WTC11 (cell line): ENCODE data around the gene EOLA1. TPM values are rescaled to one million over a fixed set of nuclear protein-coding genes. Genes with fewer than 3 reads are reported as not detected.

Experiments
- ATAC-seq: fragments of 200-7000 bp; cut with Tn5 transposase; 2 replicates; pipeline ENCODE4 v1.10.0; 2021; ENCODE audit warnings: mild to moderate bottlenecking, moderate library complexity
- CTCF ChIA-PET: fragments of 300-600 bp; sonication (Branson Sonifier 250); formaldehyde crosslinking; loops from one replicate; lab custom pipeline; 2021; ENCODE audit warnings: antibody characterized with exemption; lab: Charles Lee
- POLR2A ChIA-PET: fragments of 350-600 bp; sonication (Branson Sonifier 250); formaldehyde crosslinking; loops from one replicate; lab custom pipeline; 2021; ENCODE audit warnings: antibody characterized with exemption; lab: Charles Lee
- DNase-seq: peaks from one replicate; pipeline ENCODE4 v3.0.0; 2021; ENCODE audit warnings: low spot score
- H3K27ac Mint-ChIP-seq: 2 replicates; pipeline ENCODE4 v1.8.0; 2021; ENCODE audit warnings: mixed read lengths
- H3K27me3 Mint-ChIP-seq: 2 replicates; pipeline ENCODE4 v1.8.0; 2021; ENCODE audit warnings: low read depth, mild to moderate bottlenecking, moderate library complexity, mixed read lengths
- H3K36me3 Mint-ChIP-seq: 2 replicates; pipeline ENCODE4 v1.8.0; 2021; ENCODE audit warnings: mixed read lengths
- H3K4me1 Mint-ChIP-seq: 2 replicates; pipeline ENCODE4 v1.8.0; 2022; ENCODE audit warnings: mixed read lengths
- H3K4me3 Mint-ChIP-seq: 2 replicates; pipeline ENCODE4 v1.8.0; 2021; ENCODE audit warnings: mild to moderate bottlenecking, moderate library complexity, mixed read lengths
- H3K9me3 Mint-ChIP-seq: 2 replicates; pipeline ENCODE4 v1.8.0; 2021; ENCODE audit warnings: mixed read lengths
- ARID4B ChIP-seq: sonication (generic); formaldehyde crosslinking; IDR thresholded peaks from 2 replicates; pipeline ENCODE4 v1.8.0; 2023; ENCODE audit warnings: missing genetic modification reagents, mild to moderate bottlenecking, borderline replicate concordance
- CREM ChIP-seq: sonication (generic); formaldehyde crosslinking; IDR thresholded peaks from 2 replicates; pipeline ENCODE4 v1.8.1; 2022; ENCODE audit warnings: mild to moderate bottlenecking, missing genetic modification reagents, moderate library complexity
- ELF4 ChIP-seq: sonication (generic); formaldehyde crosslinking; IDR thresholded peaks from 2 replicates; pipeline ENCODE4 v1.8.1; 2022; ENCODE audit warnings: low read depth, mild to moderate bottlenecking, moderate library complexity, missing genetic modification reagents
- EMX1 ChIP-seq: fragments of 250-450 bp; sonication (Bioruptor Pico); IDR thresholded peaks from 2 replicates; pipeline ENCODE4 v1.8.0; 2021; ENCODE audit warnings: mild to moderate bottlenecking
- FOXJ3 ChIP-seq: sonication (generic); formaldehyde crosslinking; IDR thresholded peaks from 2 replicates; pipeline ENCODE4 v1.9.0; 2021; ENCODE audit warnings: missing genetic modification reagents, mild to moderate bottlenecking, borderline replicate concordance
- GTF2I ChIP-seq: fragments of 250-450 bp; sonication (Bioruptor Pico); conservative IDR thresholded peaks from 2 replicates; pipeline ENCODE4 v1.4.0; 2021; ENCODE audit warnings: mild to moderate bottlenecking
- NR1H2 ChIP-seq: sonication (generic); formaldehyde crosslinking; IDR thresholded peaks from 2 replicates; pipeline ENCODE4 v1.9.0; 2021; ENCODE audit warnings: mild to moderate bottlenecking, moderate library complexity, missing genetic modification reagents
- NR2C2 ChIP-seq: sonication (generic); formaldehyde crosslinking; IDR thresholded peaks from 2 replicates; pipeline ENCODE4 v1.8.0; 2022; ENCODE audit warnings: mild to moderate bottlenecking, missing genetic modification reagents
- OVOL2 ChIP-seq: fragments of 250-450 bp; sonication (Bioruptor Pico); IDR thresholded peaks from 2 replicates; pipeline ENCODE4 v1.9.0; 2021; ENCODE audit warnings: mild to moderate bottlenecking, borderline replicate concordance
- SMAD3 ChIP-seq: sonication (generic); formaldehyde crosslinking; IDR thresholded peaks from 2 replicates; pipeline ENCODE4 v1.8.0; 2022; ENCODE audit warnings: missing genetic modification reagents, mild to moderate bottlenecking, borderline replicate concordance
- SMAD4 ChIP-seq: sonication (generic); formaldehyde crosslinking; IDR thresholded peaks from 2 replicates; pipeline ENCODE4 v1.8.0; 2022; ENCODE audit warnings: mild to moderate bottlenecking, missing genetic modification reagents
- STAT6 ChIP-seq: sonication (generic); formaldehyde crosslinking; conservative IDR thresholded peaks from 2 replicates; pipeline ENCODE4 v1.8.1; 2023; ENCODE audit warnings: mild to moderate bottlenecking, low read depth, missing genetic modification reagents, moderate library complexity
- TEAD4 ChIP-seq: sonication (generic); formaldehyde crosslinking; IDR thresholded peaks from 2 replicates; pipeline ENCODE4 v1.8.0; 2022; ENCODE audit warnings: mild to moderate bottlenecking, missing genetic modification reagents
- TP53 ChIP-seq: sonication (generic); formaldehyde crosslinking; IDR thresholded peaks from 2 replicates; pipeline ENCODE4 v1.8.1; 2023; ENCODE audit warnings: mild to moderate bottlenecking, missing genetic modification reagents
- ZNF263 ChIP-seq: sonication (generic); formaldehyde crosslinking; IDR thresholded peaks from 2 replicates; pipeline ENCODE4 v1.8.1; 2022; ENCODE audit warnings: low read depth, mild to moderate bottlenecking, moderate library complexity, missing genetic modification reagents
- ZNF416 ChIP-seq: fragments of 250-450 bp; sonication (Bioruptor Pico); IDR thresholded peaks from 2 replicates; pipeline ENCODE4 v1.9.0; 2021; ENCODE audit warnings: mild to moderate bottlenecking, inconsistent platforms
- total RNA-seq: library from RNA; stranded (reverse); gene quantifications from 3 replicates; pipeline ENCODE4 v1.2.3, GENCODE V29; 2021
- TF ChIP-seq, protein P1 (sequence below): sonication (generic); formaldehyde crosslinking; IDR thresholded peaks from 2 replicates; pipeline ENCODE4 v1.8.0; 2022; ENCODE audit warnings: mild to moderate bottlenecking, missing genetic modification reagents
- TF ChIP-seq, protein P2 (sequence below): fragments of 250-450 bp; sonication (Bioruptor Pico); IDR thresholded peaks from 2 replicates; pipeline ENCODE4 v1.8.0; 2021; ENCODE audit warnings: mild to moderate bottlenecking
- TF ChIP-seq, protein P3 (sequence below): sonication (generic); formaldehyde crosslinking; IDR thresholded peaks from 2 replicates; pipeline ENCODE4 v1.8.1; 2022; ENCODE audit warnings: missing genetic modification reagents, borderline replicate concordance
- TF ChIP-seq, protein P4 (sequence below): sonication (generic); formaldehyde crosslinking; IDR thresholded peaks from 2 replicates; pipeline ENCODE4 v1.8.0; 2022; ENCODE audit warnings: mild to moderate bottlenecking, missing genetic modification reagents
- TF ChIP-seq, protein P5 (sequence below): sonication (generic); formaldehyde crosslinking; conservative IDR thresholded peaks from 2 replicates; pipeline ENCODE4 v1.8.1; 2022; ENCODE audit warnings: mild to moderate bottlenecking, missing genetic modification reagents

EOLA1 gene
- total RNA-seq, 1 experiment from 2014 or later, result 5.4 TPM

DNA sequence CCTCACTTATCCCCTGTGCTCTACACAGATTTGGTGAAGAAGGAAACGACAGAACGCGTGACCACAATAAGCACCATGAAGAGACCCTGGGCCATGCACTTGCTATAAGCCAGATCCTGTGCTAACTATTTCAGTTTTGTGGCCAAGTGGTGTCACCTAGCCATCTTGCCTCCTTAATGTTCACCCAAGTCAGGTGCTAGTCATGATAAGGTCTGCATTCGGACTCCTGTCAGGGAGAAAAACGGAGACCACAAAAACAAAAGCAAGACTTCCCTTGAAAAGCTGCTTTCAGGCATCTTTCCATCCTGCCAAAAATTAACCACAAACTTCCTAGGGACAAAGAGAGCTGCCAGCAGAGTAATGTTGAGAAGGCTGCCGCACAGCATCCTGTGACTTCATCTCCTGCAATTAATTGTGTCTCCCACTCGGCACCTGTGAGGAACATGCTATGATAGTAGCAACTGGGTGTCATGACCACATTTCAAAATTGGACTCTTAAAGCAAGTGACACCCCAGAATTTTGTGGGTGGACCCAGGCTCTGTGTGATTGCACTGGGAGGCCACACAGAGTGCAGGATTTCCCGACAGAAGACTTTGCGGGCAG lies 26.9 kb upstream of the EOLA1 start:
- DNase-seq (no peak), ATAC-seq (no peak)
- ChIA-PET POLR2A (no interaction called here), CTCF (interaction anchor here (2.4 kb wide), 1 partner anchor 20 kb away, joined by 7 read pairs; no protein-coding TSS in a partner anchor)
- Mint-ChIP-seq H3K4me3 (no peak overlapping the region), H3K27me3 (peaks cover 12% of the 10 kb centered on the region), H3K4me1 (peaks cover 3% of the 10 kb centered on the region; the same call in 1 of the 2 replicates), H3K36me3 (no peaks in the 10 kb centered on the region), H3K27ac (no peak overlapping the region), H3K9me3 (no peaks in the 10 kb centered on the region)
- TF ChIP-seq, protein P1, sequence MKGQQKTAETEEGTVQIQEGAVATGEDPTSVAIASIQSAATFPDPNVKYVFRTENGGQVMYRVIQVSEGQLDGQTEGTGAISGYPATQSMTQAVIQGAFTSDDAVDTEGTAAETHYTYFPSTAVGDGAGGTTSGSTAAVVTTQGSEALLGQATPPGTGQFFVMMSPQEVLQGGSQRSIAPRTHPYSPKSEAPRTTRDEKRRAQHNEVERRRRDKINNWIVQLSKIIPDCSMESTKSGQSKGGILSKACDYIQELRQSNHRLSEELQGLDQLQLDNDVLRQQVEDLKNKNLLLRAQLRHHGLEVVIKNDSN (CRISPR knock-in tag), result no peak
- TF ChIP-seq OVOL2 (CRISPR knock-in tag) (no peak), ZNF416 (CRISPR knock-in tag) (no peak)

GRCh38 chrX:149515954-149516602 lies 24.7 kb upstream of the EOLA1 start:
- no peak for DNase-seq
- Mint-ChIP-seq H3K36me3 (no peaks in the 10 kb centered on the region), H3K4me1 (no peaks in the 10 kb centered on the region; the same call in 1 of the 2 replicates), H3K27me3 (peaks cover 5% of the 10 kb centered on the region; the same call in 1 of the 2 replicates), H3K9me3 (no peaks in the 10 kb centered on the region), H3K27ac (no peak overlapping the region), H3K4me3 (no peak overlapping the region)
- ChIA-PET CTCF (no interaction called here), POLR2A (no interaction called here)
- ATAC-seq, result no peak
- TF ChIP-seq, protein P2, sequence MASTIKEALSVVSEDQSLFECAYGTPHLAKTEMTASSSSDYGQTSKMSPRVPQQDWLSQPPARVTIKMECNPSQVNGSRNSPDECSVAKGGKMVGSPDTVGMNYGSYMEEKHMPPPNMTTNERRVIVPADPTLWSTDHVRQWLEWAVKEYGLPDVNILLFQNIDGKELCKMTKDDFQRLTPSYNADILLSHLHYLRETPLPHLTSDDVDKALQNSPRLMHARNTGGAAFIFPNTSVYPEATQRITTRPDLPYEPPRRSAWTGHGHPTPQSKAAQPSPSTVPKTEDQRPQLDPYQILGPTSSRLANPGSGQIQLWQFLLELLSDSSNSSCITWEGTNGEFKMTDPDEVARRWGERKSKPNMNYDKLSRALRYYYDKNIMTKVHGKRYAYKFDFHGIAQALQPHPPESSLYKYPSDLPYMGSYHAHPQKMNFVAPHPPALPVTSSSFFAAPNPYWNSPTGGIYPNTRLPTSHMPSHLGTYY (CRISPR knock-in tag), result no peak
- TF ChIP-seq, protein P3, sequence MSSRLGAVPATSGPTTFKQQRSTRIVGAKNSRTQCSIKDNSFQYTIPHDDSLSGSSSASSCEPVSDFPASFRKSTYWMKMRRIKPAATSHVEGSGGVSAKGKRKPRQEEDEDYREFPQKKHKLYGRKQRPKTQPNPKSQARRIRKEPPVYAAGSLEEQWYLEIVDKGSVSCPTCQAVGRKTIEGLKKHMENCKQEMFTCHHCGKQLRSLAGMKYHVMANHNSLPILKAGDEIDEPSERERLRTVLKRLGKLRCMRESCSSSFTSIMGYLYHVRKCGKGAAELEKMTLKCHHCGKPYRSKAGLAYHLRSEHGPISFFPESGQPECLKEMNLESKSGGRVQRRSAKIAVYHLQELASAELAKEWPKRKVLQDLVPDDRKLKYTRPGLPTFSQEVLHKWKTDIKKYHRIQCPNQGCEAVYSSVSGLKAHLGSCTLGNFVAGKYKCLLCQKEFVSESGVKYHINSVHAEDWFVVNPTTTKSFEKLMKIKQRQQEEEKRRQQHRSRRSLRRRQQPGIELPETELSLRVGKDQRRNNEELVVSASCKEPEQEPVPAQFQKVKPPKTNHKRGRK, result no peak
- no peak for TF ChIP-seq CREM (CRISPR knock-in tag)
- TF ChIP-seq, protein P4, sequence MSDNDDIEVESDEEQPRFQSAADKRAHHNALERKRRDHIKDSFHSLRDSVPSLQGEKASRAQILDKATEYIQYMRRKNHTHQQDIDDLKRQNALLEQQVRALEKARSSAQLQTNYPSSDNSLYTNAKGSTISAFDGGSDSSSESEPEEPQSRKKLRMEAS, result no peak
- no peak for TF ChIP-seq STAT6
- TF ChIP-seq, protein P5, sequence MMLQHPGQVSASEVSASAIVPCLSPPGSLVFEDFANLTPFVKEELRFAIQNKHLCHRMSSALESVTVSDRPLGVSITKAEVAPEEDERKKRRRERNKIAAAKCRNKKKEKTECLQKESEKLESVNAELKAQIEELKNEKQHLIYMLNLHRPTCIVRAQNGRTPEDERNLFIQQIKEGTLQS (CRISPR knock-in tag), result no peak
- no peak for TF ChIP-seq ZNF263
- no peak for TF ChIP-seq FOXJ3 (CRISPR knock-in tag)
- TF ChIP-seq GTF2I (CRISPR knock-in tag), result no peak
- TF ChIP-seq SMAD3 (CRISPR knock-in tag), result no peak
- no peak for TF ChIP-seq ELF4 (CRISPR knock-in tag)
- TF ChIP-seq NR1H2, result no peak
- TF ChIP-seq EMX1, result no peak
- TF ChIP-seq NR2C2 (CRISPR knock-in tag), result no peak
- TF ChIP-seq TP53 (CRISPR knock-in tag), result no peak
- no peak for TF ChIP-seq ARID4B
- no peak for TF ChIP-seq TEAD4 (CRISPR knock-in tag)
- TF ChIP-seq SMAD4 (CRISPR knock-in tag), result no peak
